ENCODE data around the gene MYO5A. TPM values are rescaled to one million over a fixed set of nuclear protein-coding genes. Genes with fewer than 3 reads are reported as not detected.
A peak's percentile ranks its signal among the peaks of the same experiment; 100 is the strongest.

Gene MYO5A
- total and polyA plus RNA-seq, 9 of the 15 experiments (the other 6 are each of a cell fraction or from before 2014, with no cell fraction given), result 0.03 to 0.82 (median 0.40) TPM

- BruUV-seq (replicated peaks), result TSS peak; percentile 43
- peak overlapping the region; percentile 90 for H3K27ac ChIP-seq (ENCODE audit: extremely low read depth, low read depth, low read length)
- peaks cover 12% of the 10 kb centered on the region; the same call in 2 of the 3 replicates for H3K36me3 ChIP-seq (ENCODE audit: control insufficient read depth, insufficient read depth, low read length)
- TF ChIP-seq RBM14 (IDR thresholded peaks at IDR 0.05; ENCODE audit: borderline replicate concordance, insufficient read depth, low read depth, low read length) (no peak), ELF2 (CRISPR knock-in tag; IDR thresholded peaks at IDR 0.05) (no peak), NFRKB (IDR thresholded peaks at IDR 0.05; ENCODE audit: low read depth) (no peak), MEF2A (IDR thresholded peaks at IDR 0.05; ENCODE audit: control insufficient read depth, low read depth, low read length) (no peak), TBP (optimal IDR thresholded peaks at IDR 0.05; ENCODE audit: low read depth, low read length) (peak; percentile 7), POLR2H (tag; IDR thresholded peaks at IDR 0.05; ENCODE audit: low read depth) (0 out of 2 replicates have a peak, but pooled peaks have one; percentile 9), TRIM24 (IDR thresholded peaks at IDR 0.05) (0 out of 4 replicates have a peak, but pooled peaks of 1 of the 2 experiments have one; percentile 12), MYC (IDR thresholded peaks at IDR 0.05; ENCODE audit: low read depth, low read length) (no peak), MYC (CRISPR knock-in tag; IDR thresholded peaks at IDR 0.05; ENCODE audit: borderline replicate concordance, low read depth) (0 out of 2 replicates have a peak, but pooled peaks have one; percentile 15), PTTG1 (tag; IDR thresholded peaks at IDR 0.05; ENCODE audit: low read depth) (no peak), U2AF1 (optimal IDR thresholded peaks at IDR 0.05; ENCODE audit: low read depth, low read length) (no peak), ZNF23 (CRISPR knock-in tag; IDR thresholded peaks at IDR 0.05) (no peak), HNRNPLL (IDR thresholded peaks at IDR 0.05; ENCODE audit: low read depth, low read length, poor library complexity, severe bottlenecking) (no peak), ZBTB1 (CRISPR knock-in tag; IDR thresholded peaks at IDR 0.05; ENCODE audit: borderline replicate concordance, low read depth) (no peak)
- H3K4me3 ChIP-seq, result peak overlapping the region; percentile 69
- in situ Hi-C loops (cut with MboI) (no loop called here), intact Hi-C loops (cut with micrococcal nuclease) (loop anchor here (5.0 kb wide), 2 partner anchors 41 to 109 kb away; partner anchors contain the start of genes ATOSA and MYO5A)
- no peaks in the 10 kb centered on the region for H3K9me1 ChIP-seq (ENCODE audit: control insufficient read depth, insufficient read depth, low read length)
- H3K27me3 ChIP-seq (ENCODE audit: control insufficient read depth in 2 of 2, insufficient read depth in 2 of 2, low read length in 2 of 2), result no peaks in the 10 kb centered on the region
- WGBS (ENCODE audit: insufficient coverage, low coverage, missing lambda C conversion rate), result under 1% methylated on average over 23 of the region's 25 CpGs
- peak overlapping the region; percentile 94 for H3K4me2 ChIP-seq (ENCODE audit: insufficient read depth, low read length)
- peak; percentile 52 for ATAC-seq
- H3K9me3 ChIP-seq (replicated peaks; ENCODE audit: control insufficient read depth, insufficient read depth, low read depth, low read length), result no peaks in the 10 kb centered on the region
- ChIA-PET POLR2A (interaction anchor here (1.0 kb wide), 1 partner anchor 11 kb away, joined by 4 read pairs; no protein-coding TSS in a partner anchor), CTCF (ENCODE audit: low intra/inter-chr PET ratio) (no interaction called here)
- peak overlapping the region; percentile 97 to 99 for H3K9ac ChIP-seq (ENCODE audit: insufficient read depth in 1 of 2, low read depth in 2 of 2, low read length in 2 of 2)
- peak overlapping the region; percentile 99 for H2AFZ ChIP-seq (ENCODE audit: low read depth, low read length)
- peaks cover 10 to 13% of the 10 kb centered on the region in 2 experiments; a peak in 4 of 5 replicates for H3K4me1 ChIP-seq (replicated peaks in 1 of 2; ENCODE audit: control insufficient read depth in 2 of 2, insufficient read depth in 2 of 2, low read length in 2 of 2)
- no peak for FAIRE-seq
- H3K79me2 ChIP-seq (ENCODE audit: control insufficient read depth, insufficient read depth, low read length), result peaks cover 57% of the 10 kb centered on the region
- peak; percentile 17 to 40 (median 24) for DNase-seq (ENCODE audit: extremely low read depth in 1 of 4, low spot score in 3 of 4)
- peaks cover 2% of the 10 kb centered on the region; the same call in 1 of the 2 replicates for H4K20me1 ChIP-seq (replicated peaks; ENCODE audit: control insufficient read depth, insufficient read depth, low read length)
Observed at GRCh38 chr15:52567871-52568600, 39.4 kb upstream of the MYO5A start.

All from K562 (cell line).